Stimulated activated CD4-positive, alpha-beta T cell treated with anti-CD3 and anti-CD28 coated beads, TNF-alpha, amount 100 ng/mL, for 1 hour (primary cell): Measurements from ENCODE around the gene TTR.

Source experiments
- DNase-seq, 3 donors: peaks; one replicate each; pipeline ENCODE4 v3.0.0-alpha.2; 2020; ENCODE audit warnings: low read depth in 3 of 3, low spot score in 1 of 3

TTR gene

GRCh38 chr18:31578126-31578525 lies 13.6 kb upstream of the TTR start:
- no peak for DNase-seq

- no peak for DNase-seq
Measured at GRCh38 chr18:31579375-31579774, 12.3 kb upstream of the TTR start.

DNA sequence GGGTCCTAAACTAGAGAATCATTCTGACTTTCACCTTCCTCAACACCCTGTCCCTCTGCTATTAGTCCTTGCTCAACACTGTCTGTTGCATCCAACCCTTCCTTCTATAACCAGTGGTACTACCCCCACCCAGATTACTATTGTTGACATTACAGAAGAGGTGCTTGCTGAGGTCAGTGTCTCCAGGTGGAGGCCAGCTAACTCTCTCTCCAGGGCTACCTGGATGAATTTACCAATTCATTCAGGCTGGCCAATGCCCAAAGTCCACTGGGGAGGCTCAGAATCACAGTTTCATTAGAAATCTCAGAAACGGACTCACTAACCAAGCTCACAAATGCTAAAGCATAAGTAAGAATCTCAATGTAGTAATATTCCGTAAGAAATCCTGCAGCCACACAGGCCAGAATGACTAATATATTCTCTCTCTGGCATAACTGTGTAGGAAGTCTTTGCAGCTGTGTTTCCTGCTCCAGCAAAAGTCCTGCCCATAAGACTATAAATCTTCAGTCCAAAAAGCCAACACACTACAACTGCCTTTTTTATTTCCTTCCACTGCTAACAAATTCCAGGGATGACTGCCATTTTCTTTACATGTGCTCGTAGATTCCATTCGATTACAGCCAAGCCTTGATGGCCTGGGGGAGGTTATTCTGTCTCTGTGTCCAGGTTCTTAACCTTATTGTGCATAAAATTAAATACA lies 10.0 kb upstream of the TTR start:
- no peak for DNase-seq

- DNase-seq: no peak
Measured at GRCh38 chr18:31583185-31583854, 8.4 kb upstream of the TTR start.

GRCh38 chr18:31585991-31586390 lies 5.7 kb upstream of the TTR start:
- DNase-seq: no peak

- no peak for DNase-seq
Measured at GRCh38 chr18:31586616-31587015, 5.1 kb upstream of the TTR start.

- DNase-seq: no peak
Measured at GRCh38 chr18:31587529-31587928, 4.1 kb upstream of the TTR start.

- no peak for DNase-seq
Measured at GRCh38 chr18:31590570-31590969, 1.1 kb upstream of the TTR start.

- DNase-seq: no peak
Measured at GRCh38 chr18:31591113-31591512, 564 bp upstream of the TTR start.

- no peak for DNase-seq
Measured at GRCh38 chr18:31592506-31593157, 955 bp downstream of the TTR start.

GRCh38 chr18:31595121-31595771 lies 3.6 kb downstream of the TTR start:
- DNase-seq: no peak

- no peak for DNase-seq
Measured at GRCh38 chr18:31596081-31596872, 4.6 kb downstream of the TTR start.

DNA sequence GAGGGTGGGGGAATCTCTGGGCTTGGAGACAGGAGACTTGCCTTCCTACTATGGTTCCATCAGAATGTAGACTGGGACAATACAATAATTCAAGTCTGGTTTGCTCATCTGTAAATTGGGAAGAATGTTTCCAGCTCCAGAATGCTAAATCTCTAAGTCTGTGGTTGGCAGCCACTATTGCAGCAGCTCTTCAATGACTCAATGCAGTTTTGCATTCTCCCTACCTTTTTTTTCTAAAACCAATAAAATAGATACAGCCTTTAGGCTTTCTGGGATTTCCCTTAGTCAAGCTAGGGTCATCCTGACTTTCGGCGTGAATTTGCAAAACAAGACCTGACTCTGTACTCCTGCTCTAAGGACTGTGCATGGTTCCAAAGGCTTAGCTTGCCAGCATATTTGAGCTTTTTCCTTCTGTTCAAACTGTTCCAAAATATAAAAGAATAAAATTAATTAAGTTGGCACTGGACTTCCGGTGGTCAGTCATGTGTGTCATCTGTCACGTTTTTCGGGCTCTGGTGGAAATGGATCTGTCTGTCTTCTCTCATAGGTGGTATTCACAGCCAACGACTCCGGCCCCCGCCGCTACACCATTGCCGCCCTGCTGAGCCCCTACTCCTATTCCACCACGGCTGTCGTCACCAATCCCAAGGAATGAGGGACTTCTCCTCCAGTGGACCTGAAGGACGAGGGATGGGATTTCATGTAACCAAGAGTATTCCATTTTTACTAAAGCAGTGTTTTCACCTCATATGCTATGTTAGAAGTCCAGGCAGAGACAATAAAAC lies 6.5 kb downstream of the TTR start:
- DNase-seq: no peak

DNA sequence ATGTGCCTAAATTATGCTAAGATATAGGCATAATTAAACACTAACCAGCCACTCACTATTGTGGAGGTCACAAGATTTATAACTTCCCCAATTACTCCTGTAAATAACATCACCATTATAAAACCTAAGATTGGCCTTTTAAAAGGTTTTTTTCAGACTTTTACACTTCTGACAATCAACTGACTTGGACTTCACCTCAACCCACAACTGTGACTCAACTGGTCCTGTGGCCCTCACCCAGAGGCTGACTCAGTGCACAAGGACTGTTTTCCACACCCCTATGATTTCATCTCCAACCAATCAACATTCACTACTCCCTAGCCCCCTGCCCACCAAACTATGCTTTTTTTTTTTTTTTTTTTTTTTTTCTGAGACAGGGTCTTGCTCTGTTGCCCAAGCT lies 11.6 kb downstream of the TTR start:
- DNase-seq: no peak

DNA sequence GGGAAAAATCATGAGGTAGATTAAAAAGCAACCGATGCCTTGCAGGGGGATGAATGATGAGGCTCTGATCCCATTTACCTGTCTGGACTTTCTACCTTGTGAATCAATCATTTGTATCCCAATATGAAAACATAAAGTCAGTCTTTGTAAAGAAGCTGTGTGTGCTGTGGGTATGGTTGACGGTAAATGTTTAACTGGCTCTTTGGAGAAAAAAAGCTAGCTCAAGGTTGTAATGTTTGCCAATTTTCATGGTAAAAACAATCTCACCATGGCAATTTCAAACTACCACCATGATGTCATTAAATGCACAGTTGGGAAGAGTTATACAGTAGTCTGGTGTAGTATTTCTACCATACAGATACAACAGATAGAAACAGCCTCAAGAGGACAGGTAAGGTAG lies 14.6 kb downstream of the TTR start:
- DNase-seq: no peak

GRCh38 chr18:31607384-31607783 lies 15.7 kb downstream of the TTR start:
- no peak for DNase-seq

DNA sequence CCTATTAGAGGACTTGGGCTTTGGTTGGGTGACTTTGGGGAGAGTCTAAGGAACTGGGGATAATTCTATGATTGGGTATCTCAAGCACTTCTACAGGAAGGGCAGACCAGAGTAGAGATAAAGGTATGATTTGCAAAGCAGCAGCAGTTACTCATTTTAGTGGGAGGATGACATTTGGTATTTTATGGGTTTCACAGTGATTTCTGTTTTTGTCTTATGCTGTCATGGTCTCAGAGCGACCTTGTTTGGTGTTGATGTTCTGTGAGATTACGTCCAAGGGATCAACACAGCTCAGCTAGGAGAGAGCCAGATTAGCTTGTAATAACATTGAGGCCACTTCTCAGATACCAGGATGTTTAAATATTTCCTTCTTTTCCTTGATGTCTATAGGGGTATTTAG lies 18.2 kb downstream of the TTR start:
- DNase-seq: no peak

DNA sequence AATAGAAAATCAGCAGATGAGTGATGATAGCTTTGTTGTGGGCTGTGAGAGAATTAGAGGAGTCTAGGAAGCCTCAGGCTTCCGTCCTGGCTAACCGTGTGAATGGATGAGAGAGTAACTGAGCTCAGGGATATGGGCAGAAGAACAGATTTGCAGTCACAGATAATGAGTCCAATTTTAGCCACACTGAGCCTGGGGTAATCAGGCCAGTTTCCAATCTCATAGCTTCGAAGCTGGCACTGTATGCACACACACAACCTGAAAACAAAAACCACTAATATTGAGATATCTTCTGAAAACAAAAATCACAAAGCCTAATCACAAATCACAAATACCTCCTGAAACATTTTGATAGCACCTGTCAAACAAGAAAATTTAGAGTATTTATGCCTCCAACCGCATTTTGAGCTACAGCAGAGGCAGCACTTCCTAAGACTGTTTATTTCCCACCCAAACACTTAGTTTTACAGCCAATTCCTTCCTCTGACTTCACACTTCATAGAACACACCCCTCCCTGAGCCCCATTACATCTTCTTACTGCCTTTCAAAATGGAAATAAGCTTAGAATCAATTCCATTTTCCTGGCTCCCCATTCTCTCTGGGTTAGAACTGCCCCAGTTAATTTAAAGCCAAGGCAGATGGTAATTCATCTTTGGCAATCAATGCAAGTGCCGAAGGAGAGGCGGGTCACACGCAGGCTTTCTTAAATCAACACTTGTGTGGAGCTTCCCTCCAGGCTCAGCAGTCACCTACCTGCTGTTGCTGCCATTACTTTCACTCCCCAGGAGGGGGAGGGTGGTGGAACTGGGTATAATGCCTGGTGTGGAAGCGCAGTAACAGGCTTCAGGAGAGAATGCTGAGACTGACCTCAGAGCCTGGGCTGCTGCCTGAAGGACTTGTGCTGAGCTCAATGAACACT lies 18.9 kb downstream of the TTR start:
- DNase-seq: no peak

GRCh38 chr18:31611511-31611910 lies 19.8 kb downstream of the TTR start:
- DNase-seq: no peak
